ENCODE measurements around the gene GPALPP1.
"Not testable (repeated sequence)": the region's sequence is repeated elsewhere in the genome, so short reads cannot be mapped to it uniquely, and the experiment has no call there.

The GPALPP1 gene

GRCh38 chr13:45063889-45064288 lies 74.6 kb downstream of the GPALPP1 start:
- not testable (repeated sequence) for DNase-seq

- DNase-seq = no peak
These were observed 75.6 kb downstream of the GPALPP1 start for GRCh38 chr13:45064889-45065288.

- DNase-seq = no peak
These were observed 79.0 kb downstream of the GPALPP1 start for GRCh38 chr13:45068036-45069001.

- DNase-seq = no peak
These were observed 84.5 kb downstream of the GPALPP1 start for GRCh38 chr13:45073809-45074208.

- DNase-seq = no peak
These were observed 85.4 kb downstream of the GPALPP1 start for GRCh38 chr13:45074721-45075120.

GRCh38 chr13:45078003-45078402 lies 88.7 kb downstream of the GPALPP1 start:
- DNase-seq = no peak
